MV-4-11 (cell line): ENCODE measurements around the gene PKNOX2.

ENCODE experiments used
- DNase-seq: peaks from one replicate; lab custom pipeline; 2025; lab: John Stamatoyannopoulos, UW

The PKNOX2 gene

DNA sequence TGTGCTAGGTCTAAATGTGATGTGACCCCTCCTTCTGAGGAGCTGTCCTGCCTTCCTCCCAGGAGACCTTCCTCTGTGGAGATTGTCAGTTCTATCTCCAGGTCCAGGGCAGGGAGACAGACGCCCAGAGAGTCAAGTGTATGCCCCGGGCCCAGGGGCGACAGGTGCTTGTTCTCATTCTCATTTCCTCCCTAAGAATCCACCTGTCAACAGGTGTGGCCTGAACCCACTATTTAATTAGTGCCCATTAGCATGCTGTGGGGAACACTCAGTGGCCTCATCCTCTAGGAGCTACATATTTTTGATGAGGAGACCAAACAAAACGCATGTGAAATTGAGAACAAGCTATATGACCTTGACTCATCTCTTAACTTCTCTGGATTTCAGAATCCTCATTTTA lies 9.5 kb downstream of the PKNOX2 start:
- no peak for DNase-seq

DNA sequence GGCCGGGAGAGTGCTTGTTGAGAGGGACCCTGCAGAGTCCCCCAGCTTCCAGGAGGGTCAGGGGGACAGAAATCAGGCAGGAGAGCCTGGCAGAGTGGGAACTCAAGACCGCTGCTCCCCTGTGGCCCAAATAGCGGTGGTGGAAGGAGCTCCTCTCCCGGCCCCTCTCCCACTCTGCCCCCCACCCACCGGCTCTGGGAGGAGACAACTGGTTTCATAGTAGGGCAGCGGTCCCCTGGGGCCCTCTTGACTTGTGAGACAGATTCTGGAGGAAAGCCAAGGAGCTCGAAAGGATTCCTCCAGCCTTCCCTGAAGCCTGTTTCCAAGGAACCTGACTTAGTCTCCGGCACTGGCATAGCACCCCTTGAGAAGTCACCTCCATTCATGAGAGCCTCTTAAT lies 10.1 kb downstream of the PKNOX2 start:
- DNase-seq, result no peak

DNA sequence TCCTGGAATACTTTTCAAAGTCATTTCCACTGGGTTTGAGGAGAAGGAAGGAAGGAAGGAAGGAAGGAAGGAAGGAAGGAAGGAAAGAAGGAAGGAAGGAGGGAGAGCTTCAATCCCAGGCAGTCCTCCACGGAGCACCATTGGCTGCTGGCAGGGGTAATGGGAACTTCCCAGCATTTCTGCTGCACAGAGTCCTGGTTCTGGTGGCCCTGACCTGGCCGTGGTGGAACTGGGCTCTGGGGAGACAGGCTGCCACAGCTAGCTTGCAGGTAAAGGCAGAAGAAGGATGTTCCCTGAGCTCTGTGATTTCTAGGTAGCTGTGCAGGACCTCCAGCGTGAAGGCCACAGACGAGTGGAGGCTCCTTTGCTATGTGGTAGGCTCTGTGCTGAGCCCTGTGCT lies 10.6 kb downstream of the PKNOX2 start:
- no peak for DNase-seq

DNA sequence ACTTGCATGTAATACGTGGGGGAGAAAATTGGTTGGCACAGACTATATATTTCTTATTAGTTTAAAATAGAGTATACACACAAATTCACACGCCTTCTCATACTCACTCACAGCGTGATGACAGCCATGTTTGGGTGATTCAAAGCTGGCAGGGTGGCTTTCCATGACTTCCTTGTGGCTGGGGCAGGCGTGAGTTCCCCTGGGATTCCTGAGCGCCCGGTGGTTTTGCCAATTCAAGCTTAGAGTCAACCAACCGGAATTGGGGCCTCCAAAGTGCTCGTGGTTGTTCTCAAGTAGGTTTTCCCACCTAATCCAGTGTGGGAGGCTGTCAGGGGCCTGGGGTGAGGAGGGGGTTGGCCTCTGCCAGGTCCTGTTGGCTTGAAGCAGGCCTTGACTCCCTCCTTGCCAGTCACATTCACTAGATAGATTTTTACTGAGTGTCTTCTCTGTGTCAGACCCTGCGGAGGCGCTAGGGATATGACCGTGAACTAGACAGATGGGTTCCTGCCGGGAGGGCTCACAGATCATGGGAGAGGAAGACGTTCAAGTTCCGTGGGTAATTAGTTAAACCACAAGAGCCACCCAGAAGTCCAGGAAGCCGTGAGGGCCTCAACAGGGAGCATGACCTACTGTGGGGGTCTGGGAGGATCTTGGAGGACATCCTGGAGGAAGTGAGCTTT lies 11.5 kb downstream of the PKNOX2 start:
- DNase-seq, result peak; percentile 16

DNA sequence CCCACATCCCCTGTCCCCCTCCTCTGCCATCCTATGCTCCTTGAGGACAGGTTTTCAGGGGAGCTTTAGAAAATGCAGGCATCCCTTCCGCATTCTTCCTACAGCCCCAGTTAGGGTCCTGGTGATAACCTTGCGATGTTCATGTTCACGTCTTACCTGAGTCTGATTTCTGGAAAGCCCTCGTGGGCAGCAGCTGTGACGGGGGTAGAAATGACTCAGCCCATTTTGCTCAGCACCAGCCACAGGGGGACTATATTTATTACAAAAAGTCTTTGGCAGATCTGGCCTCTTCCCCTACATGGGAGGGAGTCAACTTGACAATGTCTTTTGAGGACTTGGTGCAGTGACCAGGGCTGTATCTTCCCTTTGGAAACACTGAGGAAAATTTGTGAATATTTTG lies 12.3 kb downstream of the PKNOX2 start:
- no peak for DNase-seq

DNA sequence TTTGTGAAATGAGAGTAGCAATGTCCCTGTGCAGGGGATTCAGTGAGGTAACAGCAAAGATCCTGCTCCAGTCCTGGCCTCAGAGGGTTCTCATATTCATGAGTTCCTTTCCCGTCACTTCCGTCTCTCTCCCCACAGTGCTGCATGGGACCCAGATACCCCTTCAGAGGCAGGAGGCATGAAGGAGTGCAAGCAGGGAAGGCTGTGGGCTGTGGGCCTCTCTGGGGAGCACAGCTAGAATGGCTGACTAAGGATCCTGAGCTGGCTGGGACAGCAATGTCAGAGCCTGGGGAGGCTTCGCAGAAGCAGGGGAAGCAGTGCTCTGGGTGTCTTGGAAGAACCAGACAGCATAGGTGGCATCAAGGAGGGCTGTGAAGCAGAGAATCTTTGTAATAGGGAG lies 13.0 kb downstream of the PKNOX2 start:
- DNase-seq, result no peak

DNA sequence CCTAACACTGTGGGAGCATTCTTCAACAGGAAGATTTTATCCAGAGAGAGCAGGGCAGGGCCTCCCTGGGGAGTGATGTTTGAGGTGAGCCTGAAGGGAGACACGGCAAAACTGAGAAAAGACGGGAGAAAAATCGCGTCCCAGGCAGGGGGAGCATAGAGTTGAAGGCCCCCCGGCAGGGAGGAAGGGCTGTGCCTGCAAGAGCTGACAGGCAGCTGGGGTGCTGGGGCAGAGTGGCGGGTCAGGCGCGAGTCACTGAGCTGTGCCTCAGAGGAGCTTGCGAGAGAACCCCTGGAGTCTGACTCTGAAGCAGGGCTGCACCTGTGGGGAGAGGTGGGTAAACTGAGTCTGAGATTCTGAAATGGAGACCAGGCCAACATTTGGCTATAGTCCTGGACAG lies 14.8 kb downstream of the PKNOX2 start:
- DNase-seq, result no peak

DNA sequence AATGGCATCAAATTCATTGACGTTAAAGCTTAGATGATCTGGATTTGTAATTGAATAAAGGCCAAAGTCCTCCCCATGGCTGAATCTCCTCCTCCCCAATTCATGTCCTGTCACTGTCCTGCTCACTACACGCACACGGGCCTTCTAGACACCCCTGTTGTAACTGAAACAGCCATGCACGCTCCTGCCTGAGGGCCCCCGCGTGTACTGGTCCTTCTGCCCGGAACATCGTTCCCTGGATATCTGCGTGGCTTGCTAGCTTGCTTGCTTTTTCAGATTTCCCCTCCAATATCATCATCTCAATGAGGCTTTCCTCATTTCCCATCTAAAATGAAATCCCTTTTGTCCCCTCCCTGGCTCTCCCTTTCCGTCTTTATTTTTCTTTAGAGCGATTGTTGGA lies 15.3 kb downstream of the PKNOX2 start:
- no peak for DNase-seq

DNA sequence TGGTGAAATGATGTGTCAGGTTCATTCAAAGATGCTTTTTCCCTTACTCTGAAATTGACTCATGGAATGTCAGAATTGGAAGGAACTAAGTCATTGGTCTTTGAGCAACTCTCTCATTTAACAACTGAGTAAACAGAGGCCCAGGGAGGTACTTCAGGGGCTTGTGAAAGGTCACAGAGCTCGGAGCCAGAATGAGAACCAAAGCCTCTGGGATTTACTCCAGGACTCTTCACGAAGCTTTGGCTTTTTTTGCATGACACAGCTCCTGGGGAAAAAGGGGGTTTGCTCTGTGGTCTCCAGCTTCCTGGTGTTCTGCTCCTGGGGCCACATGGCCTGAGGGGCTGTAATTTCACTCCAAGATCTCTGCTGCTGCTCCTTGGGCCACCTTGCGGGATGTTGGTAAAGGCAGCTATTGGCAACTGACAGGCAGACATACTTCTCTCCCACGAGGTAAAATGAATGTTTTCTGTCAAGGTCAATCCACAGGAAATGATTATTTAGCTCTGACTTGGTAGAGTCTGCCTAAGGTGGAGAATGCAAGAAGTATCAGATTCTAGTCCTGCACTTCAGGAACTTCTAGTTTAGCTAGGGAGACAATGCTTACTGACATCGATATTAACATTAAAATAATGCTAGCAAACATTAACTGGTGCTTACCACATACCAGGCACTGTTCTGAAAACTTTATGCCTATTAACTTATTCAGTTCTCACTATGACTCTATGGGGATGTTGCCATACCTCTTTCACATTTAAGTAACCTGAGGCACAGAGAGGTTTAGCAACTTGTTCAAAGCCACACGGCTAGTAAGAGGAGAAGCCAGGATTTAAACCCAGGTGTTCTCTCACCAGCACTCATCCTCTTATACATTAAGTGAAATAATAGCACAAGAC lies 16.1 kb downstream of the PKNOX2 start:
- DNase-seq, result no peak

DNA sequence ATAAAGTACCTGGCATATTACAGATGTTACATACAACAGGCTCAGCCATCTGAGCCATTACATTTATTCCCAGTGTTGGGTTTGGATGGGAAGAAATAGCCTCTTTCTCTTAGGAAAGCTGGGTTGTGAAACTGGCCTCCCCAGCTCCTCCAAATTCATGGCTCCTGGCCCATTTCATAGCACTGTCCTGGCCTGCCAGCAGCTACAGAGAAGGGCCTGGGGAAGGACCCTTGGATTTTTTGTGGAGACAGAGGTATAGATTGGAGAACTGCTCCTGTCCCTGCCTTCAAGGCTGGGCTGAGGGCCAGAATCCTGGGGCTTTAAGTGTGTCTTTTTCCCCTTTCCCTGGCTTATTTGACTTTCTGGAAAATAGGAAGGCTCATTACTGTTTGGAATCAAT lies 18.0 kb downstream of the PKNOX2 start:
- no peak for DNase-seq

DNA sequence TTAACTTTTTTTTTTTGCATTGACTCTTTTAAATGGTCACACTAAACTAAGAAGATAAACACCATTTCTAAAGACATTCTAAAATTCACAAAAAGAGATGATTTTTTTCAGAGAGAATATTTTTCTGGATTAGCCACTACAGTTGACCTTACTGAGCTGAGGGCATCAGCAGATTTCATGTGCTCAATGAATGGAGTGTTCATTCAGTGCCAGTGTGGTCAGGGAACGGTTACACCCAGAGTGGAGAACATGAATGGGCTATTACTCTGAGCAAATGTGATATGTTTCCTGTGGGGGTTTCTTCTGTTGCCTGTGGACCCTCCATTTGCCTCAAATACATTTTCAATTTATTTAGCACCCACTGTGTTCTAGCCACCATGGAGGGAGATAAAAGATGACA lies 19.1 kb downstream of the PKNOX2 start:
- DNase-seq, result no peak

DNA sequence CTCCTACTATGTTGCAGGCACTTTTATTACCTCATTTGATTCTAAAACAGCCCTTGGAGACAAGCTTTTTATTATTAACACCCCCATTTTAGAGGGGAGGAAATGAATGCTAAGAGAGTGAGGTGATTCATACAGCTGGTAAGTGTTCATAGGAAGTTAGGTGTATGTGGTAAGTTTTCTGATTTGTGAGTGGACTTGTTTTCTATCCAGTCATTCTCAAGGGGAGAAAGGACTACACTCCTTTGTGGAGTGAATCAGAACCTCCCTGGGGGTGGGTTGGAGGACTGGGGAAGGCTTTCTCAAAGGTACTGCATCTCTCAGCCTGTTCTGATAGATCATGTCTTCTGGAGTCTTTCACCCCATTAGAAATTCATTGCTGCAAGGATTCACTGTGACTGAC lies 23.5 kb downstream of the PKNOX2 start:
- no peak for DNase-seq

DNA sequence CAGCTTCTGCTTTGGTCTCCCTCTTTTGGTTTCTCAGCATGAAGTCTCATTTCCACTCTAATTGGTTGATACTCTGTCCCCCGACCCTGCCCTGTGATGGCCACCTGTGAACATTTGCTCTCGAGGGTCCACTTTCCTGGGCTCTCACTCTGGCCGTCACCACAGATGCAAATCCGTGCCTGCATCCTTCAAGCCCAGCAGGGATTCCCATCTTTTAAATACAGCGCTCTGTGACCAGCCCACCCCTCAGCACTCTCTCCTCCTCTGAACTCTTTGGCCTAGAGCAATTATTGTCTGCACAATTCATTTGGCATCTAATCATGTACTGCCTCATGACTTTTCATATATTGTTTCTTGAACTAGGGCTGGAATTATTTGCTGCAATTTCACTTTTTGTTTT lies 26.0 kb downstream of the PKNOX2 start:
- DNase-seq, result no peak

DNA sequence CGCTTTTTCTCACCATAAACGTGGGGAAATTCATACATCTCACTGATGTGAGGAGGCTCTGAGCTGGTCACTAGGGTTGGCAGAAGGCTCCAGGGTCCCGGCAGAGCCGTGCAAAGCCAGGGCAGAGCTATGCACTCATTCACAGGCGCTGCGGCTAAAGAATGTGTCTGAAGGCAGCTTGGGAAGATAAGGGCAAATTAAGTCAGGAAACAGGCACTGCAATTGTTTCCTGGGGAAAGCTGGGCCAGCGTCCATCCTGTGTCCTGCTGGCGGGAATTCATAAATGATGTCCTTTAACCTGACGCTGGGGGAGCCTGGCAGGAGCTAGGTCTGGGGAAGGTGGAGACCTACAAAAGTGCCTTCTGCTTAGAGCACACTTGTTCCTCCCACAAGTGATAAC lies 27.6 kb downstream of the PKNOX2 start:
- no peak for DNase-seq

DNA sequence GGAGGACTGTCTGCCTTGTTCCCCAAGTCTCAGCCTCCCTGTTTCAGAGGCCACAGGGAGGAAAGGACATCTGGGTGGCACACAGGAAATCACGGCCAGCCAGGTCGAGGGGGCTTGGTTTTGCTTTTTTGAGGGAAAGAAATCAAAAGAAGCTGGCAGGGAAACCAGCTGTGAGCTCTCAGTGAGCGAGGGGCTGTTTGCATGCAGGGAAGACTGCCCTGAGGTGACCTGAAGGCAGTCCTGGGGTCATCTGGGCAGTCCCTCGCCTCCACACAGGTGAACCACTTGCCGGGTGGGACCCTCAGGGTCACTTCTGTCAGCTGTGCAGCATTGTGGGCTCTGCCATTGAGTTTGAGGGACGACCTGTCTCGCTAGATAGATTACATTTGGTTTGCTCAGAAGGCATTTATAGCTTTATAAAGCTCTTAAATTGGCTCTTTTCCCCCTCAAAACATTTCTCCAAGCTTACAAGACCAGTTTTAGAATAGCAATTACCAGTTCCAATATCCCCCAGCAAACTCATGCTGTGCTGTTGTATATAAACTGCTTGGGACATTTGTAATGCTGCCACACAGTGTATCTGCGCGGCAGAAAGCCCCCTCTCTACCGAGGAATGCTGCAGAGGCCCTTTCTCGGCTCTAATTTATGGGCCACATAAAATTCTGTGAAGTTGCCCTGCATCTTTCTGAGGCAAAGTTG lies 28.3 kb downstream of the PKNOX2 start:
- DNase-seq, result no peak

DNA sequence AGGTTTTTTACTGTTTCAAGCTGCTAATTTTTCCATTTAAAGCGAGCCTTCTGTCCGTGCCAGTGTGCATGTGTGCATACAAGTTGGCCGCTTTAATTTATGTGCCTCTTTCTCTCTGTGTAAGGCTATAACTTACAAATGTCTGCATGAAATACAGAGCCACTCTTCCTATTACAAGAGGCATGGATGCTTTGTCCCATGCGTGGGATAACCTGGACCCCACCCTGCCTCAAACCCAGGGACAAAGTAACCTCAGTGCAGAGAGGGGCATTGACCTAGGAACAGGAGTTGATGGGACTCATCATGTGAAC lies 28.8 kb downstream of the PKNOX2 start:
- DNase-seq, result no peak

DNA sequence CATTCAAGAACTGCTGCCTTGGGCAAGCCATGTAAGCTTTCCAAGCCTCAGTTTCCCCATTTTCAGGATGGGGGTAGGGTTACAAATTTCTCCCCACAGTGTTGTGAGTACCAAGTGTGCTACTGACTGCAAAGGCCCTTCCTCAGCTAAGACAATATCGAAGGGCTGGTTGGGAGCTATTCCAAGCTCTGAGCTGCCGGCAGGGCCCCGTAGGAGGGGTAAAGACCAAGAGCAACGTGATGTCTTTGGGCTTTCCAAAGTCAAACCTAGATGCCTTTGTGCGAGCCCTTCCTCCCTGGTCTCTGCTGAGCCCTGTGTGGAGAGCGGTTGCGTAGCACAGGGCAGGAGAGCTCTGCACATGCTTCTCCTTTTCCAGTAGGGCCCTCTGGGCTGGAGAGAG lies 29.3 kb downstream of the PKNOX2 start:
- no peak for DNase-seq

DNA sequence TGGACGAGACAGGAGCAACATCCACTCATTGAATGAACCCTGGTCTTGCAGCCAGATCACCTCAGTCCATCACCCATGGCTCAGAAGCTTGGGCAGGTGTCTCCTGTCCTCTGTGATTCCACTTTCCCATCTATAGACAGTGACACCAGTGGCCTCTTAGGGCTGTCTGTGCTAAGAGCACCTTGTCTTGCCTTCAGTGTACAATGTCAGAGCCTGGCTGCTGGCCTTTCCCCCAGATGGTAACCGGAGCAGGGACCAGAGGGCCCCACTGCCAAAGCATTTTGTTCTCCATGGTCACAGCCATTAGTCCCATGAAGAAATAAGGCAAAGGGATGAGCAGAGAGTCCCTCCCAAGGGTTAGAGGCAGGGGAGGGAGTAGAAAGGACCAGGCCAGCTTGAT lies 35.4 kb downstream of the PKNOX2 start:
- no peak for DNase-seq

DNA sequence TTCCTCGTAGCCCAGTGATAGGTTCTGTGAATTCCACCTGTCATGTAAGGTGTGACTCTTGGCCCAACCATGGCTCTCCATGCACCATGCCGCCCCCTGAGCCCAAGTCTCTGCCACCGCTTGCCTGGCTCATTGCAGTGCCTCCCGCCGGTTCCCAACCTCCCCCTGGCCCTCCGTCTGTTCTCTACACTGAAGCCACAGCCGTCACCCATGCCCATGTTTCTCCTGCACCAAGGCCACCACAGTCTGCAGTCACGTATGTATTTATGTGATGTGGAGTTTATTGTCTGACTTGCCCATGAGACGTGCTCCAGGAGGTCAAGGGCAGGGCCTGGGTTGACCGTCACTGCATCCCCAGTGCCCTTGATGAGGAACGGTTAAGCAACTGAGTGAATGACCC lies 35.9 kb downstream of the PKNOX2 start:
- DNase-seq, result no peak

DNA sequence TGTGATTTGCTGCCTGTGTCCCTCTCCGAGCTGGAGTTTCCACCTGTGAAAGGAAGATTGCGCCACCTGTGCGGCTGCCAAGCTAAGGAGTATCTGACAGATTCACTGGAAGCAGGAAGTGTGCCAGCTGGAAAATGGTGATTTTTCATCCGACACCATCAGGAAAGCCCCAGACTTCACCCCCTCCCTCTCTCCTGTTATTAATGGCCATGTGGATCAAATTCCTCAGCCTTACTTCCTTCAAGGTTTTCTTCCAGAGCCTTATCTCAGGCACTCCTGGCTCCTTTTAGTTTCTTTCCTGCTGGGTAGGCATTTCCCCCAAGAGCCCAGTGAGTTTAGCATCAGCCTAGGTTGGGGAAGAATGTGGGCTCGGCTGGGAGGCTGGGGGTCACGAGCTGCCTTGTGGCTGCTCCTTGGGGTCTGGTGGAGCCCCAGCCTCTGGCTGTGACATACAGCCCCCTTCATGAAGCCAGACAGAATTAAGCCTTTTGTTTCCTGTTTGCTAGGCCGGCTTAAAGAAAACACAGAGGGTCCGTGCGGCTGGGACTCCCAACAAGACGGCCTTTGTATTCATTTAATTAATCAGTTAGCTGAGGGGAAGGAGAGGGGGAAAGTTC lies 37.1 kb downstream of the PKNOX2 start:
- no peak for DNase-seq

DNA sequence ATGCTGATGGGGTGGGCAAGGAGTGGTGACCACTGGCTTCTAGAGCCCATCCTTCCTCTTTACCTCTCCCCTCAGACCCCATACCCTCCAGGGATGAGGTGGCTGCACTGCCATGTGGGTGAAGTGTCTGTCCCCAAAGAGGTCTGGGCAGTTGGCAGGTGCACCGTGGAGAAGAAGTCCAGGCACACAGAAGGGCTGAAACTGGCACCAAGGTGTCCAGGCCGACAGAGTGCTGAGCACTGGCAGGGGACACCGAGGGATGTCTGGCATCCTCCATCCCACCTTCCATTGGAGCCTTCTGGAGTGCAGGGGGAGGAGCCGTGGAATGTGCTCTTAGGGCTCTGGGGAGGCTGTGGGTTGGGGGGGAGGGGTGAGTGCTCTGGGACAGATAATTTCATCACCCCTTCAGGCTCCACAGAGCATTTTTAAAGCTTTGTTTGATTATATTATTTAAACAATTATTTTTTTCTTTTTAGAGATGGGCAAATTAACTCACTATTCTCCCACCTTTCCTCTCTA lies 37.9 kb downstream of the PKNOX2 start:
- no peak for DNase-seq

DNA sequence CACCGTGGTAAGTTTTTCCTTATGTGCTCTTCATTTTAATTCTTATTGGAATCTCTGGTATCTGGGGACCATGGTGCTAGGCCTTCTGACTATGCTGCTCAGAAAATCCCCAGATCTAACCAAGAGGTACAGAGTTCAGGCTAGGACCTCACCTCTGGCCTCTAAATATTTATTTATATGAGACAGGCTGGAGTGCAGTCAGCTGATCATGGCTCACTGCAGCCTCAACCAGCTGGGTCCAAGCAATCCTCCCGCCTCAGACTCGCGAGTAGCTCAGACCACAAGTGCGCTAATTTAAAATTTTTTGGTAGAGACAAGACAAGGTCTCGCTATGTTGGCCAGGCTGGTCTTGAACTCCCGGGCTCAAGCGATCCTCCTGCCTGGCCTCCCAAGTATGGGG lies 38.4 kb downstream of the PKNOX2 start:
- no peak for DNase-seq
